HG02840 (cell line): ENCODE data around the gene TEDC2.

ENCODE experiments used
- ATAC-seq: cut with Tn5 transposase; IDR thresholded peaks from one replicate; pipeline ENCODE4 v1.9.1; 2021; ENCODE audit warnings: mild to moderate bottlenecking, moderate library complexity, moderate number of reproducible peaks; ENCODE audit not compliant: unreplicated experiment, low FRiP score

Gene TEDC2

DNA sequence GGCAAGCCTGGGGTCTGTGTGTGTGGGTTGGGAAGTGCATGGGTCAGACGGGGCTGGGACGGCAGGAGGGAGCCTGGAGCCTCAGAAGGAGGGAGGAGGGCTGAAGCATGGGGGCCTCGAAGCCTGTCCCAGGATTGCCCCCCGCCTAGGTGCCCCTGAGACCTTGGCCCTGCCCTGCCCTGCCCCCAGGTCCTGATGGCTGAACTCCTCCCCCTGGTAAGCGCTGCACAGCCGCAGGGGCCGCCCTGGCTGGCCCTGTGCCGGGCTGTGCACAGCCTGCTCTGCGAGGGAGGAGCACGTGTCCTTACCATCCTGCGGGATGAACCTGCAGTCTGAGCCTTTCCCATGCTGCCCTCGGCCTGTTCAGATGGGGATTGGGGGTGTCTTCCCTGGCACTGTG lies 4.4 kb downstream of the TEDC2 start:
- no peak for ATAC-seq

DNA sequence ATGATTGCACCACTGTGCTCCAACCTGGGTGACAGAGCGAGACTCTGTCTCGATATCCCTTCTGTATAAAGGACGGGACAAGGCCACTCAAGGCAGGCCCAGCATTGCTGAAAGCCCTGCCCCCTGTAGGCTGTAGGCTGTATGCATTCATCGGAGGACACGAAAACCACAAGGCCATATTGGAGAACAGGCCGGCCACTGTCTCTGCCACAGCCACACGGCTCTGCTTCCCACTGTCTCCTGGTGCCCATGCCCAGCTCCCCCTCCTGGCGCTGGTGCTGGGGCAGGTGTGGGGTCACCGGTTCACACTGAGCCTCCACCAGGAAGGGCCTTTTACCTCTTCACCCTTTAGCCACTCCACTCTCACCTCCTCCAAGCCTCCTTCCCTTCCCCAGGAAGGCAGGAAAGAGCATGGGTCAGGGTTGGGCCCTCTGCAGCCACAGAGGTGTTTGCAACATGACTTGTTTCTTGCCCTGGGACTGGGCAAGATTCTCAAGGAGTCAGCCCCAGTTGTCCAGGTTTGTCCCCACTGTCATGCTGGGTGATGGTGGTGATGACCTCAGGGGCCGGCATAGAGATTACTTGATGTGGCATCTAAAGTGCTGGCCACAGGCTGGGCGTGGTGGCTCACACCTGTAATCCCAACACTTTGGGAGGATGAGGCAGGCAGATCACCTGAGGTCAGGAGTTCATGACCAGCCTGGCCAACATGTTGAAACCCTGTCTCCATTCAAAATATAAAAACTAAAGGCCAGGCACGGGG lies 5.9 kb downstream of the TEDC2 start:
- ATAC-seq, result no peak

- ATAC-seq, result no peak
Measured at GRCh38 chr16:2466667-2467527, 7.0 kb downstream of the TEDC2 start.

DNA sequence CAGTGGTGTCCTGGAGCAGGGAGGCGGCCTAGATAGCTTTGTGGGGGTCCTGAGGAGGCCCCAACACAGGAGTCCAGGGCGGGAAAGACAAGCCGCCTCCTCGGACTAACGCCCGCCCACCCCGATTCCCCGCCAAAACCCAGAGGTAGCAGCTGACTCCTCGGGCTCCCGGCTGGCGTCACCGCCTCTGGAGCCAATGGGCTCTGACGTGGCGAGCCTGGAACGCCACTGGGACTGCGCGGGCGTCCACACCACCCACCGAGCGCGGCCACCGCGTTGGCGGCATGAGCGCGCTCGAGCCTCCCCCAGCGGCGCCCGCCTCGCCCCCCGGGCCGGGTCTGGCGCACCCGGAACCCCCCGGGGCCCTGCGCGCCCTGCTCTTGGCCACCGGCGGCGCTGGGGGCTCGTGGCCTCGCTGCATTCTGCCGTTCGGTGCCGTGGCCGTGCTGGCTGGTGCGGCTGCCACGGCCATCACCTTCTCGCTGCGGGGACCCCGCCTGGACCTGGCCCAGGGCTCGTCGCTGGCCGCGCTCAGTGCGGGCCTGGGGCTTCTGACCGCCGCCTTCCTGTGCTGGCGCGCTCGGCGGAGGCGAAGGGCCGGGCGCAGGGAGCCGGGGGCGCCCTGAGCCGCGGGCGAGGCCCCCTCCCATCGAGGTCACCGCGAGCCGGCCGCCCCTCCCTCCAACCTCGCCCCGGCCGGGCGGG lies 7.8 kb downstream of the TEDC2 start:
- ATAC-seq, result no peak

GRCh38 chr16:2468233-2468724 lies 8.4 kb downstream of the TEDC2 start:
- ATAC-seq, result no peak

- no peak for ATAC-seq
Measured at GRCh38 chr16:2468725-2469398, 9.0 kb downstream of the TEDC2 start.

DNA sequence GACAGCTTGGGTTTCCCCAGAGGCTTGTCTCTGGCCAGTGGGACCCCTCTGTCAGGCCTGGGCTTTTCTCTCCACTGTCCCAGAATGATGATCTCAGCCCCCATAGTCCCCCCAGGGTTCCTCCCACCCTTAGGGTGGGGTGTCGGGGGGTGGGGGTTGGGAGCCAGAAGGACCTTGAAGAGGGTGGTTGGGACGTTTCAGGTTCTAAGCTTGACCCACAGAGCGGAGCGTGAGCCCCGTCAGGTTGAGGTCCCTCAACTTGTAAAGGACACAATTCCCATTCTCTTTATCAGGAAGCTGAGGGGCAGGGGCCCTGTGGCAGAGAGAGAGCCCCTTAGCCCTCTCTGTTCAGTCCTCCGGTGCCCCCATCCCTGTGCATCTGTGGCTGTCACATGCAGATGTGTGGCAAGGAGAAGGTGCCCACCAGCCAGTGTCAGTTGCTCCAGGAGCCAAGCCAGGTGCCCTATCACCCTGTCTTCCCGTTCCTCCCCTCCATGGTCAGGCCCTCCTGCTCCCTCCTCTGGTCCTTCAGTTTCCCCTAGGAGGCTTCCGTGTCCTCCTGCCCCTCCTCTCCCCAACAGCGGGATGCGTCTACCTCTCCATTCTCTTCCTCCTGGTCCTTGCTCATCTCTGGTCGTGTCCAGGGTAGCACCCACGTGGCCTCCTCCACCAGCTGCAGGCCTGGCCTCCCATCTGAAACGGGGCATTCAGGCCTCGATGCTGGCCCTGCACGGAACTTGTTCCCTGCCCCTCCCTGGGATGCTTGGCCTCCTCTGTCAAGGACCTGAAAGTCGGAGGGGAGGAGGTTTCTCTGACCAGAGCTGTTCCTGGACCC lies 9.7 kb downstream of the TEDC2 start:
- no peak for ATAC-seq

DNA sequence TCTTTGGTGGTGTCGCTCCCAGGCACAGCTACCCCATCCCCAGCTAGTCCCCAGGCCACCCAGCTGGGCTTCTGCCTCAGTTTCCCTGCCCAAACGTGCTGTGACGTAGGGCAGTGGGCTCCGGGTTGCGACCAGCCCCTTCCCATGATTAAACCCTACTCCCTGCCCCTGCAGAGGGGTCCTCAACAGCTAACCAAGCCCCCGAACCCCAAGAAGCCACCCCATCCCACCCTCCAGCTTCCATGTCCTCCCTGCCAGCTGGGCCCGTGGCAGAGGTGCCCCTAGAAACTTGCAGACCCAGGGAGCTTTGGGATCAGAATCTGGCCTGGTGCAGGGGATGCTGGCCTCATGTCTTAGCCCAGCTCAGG lies 10.3 kb downstream of the TEDC2 start:
- no peak for ATAC-seq

GRCh38 chr16:2470603-2471015 lies 10.7 kb downstream of the TEDC2 start:
- ATAC-seq, result no peak

DNA sequence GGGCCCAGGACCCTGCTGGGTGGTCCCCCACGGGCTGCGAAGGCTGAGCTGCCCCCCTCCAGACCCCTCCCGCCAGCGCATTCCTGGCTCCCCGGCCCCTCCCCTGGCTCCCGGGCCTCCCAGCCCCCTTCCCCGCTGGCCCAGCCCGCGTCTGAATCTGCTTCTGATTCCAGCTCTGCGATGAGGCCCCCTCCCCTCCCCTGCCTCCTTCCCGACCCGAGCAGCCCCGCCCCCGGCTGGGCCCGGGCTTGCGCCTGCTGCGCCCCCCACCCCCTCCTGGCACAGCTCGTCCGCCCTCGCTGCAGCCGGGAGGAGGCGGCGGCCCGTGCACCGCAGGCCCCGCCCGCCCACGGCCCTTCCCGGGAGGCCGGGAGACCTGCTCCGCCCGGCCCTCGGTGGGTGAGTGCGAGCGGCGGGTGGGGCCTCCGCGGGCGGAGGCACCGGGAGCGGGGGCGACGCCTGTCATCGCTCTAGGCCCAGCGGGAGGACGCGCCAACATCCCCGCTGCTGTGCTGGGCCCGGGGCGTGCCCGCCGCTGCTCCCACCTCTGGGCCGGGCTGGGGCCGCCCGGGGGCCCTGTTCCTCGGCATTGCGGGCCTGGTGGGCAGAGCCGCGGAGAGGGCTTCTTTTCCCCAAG lies 11.2 kb downstream of the TEDC2 start, which contains the start of gene NTN3:
Gene NTN3 (plus strand): TSS at position 282 of the 637 bp plus-strand sequence. CDS start 405 bp downstream, outside the sequence.
- no peak for ATAC-seq

DNA sequence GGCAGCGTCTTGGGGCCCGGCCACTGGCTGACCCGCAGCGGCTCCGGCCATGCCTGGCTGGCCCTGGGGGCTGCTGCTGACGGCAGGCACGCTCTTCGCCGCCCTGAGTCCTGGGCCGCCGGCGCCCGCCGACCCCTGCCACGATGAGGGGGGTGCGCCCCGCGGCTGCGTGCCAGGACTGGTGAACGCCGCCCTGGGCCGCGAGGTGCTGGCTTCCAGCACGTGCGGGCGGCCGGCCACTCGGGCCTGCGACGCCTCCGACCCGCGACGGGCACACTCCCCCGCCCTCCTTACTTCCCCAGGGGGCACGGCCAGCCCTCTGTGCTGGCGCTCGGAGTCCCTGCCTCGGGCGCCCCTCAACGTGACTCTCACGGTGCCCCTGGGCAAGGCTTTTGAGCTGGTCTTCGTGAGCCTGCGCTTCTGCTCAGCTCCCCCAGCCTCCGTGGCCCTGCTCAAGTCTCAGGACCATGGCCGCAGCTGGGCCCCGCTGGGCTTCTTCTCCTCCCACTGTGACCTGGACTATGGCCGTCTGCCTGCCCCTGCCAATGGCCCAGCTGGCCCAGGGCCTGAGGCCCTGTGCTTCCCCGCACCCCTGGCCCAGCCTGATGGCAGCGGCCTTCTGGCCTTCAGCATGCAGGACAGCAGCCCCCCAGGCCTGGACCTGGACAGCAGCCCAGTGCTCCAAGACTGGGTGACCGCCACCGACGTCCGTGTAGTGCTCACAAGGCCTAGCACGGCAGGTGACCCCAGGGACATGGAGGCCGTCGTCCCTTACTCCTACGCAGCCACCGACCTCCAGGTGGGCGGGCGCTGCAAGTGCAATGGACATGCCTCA lies 12.0 kb downstream of the TEDC2 start:
- no peak for ATAC-seq

DNA sequence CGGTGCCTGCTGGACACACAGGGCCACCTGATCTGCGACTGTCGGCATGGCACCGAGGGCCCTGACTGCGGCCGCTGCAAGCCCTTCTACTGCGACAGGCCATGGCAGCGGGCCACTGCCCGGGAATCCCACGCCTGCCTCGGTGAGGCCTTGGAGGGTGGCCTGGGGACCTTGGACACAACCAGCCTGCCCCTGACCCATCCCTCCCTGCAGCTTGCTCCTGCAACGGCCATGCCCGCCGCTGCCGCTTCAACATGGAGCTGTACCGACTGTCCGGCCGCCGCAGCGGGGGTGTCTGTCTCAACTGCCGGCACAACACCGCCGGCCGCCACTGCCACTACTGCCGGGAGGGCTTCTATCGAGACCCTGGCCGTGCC lies 12.6 kb downstream of the TEDC2 start:
- no peak for ATAC-seq

GRCh38 chr16:2472885-2473445 lies 13.1 kb downstream of the TEDC2 start:
- no peak for ATAC-seq

DNA sequence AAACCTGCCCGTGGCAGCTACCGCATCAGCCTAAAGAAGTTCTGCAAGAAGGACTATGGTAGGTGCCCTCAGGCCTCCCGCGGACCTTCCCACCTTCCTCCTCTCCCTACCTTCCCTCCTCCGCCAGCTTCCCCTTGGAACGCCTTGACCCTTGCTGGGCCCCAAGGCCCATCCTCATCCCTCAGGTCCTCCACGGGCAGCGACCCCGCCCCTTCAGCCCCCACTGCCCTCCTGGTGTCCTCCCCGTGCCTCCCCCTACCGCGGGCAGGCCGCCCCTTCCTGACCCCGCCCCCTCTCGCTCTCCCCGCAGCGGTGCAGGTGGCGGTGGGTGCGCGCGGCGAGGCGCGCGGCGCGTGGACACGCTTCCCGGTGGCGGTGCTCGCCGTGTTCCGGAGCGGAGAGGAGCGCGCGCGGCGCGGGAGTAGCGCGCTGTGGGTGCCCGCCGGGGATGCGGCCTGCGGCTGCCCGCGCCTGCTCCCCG lies 13.6 kb downstream of the TEDC2 start:
- no peak for ATAC-seq

DNA sequence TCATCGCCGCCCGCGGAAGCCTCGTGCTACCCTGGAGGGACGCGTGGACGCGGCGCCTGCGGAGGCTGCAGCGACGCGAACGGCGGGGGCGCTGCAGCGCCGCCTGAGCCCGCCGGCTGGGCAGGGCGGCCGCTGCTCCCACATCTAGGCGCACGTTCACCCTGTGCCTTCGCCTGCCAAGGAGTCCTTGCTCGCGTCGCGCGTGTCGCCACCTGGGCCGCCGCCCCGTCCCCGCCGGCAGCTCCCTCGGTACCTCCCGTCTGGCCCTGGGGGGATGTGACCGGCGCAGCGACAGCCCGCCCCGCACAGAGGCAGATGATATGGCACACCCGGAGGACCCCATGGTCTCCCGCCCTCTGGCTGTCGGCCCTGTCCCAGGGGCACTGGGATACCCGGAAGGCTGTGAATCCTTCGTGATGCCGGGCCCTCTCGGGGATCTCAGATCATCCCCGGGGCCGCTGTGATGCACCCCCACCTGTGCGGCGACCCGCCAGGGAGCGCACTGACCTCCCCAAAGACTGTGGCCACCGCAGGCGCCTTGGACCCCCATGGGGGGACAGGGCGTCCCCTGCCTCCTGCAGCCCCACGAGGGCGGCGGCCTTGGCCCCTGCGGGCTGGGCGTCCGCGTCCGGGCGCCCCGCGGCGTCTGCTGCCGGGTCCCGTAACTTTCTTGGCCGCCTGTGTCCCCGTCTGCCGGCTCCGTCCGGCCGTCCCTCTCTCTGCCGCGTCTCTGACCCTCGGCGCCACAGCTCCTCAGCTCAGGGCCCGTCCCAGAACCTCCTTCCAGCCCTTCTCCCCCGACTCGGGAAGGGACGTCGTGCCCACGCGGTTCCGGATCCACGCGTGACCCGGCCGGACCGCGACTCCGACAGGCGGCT lies 14.3 kb downstream of the TEDC2 start:
- peak; percentile 27 for ATAC-seq

DNA sequence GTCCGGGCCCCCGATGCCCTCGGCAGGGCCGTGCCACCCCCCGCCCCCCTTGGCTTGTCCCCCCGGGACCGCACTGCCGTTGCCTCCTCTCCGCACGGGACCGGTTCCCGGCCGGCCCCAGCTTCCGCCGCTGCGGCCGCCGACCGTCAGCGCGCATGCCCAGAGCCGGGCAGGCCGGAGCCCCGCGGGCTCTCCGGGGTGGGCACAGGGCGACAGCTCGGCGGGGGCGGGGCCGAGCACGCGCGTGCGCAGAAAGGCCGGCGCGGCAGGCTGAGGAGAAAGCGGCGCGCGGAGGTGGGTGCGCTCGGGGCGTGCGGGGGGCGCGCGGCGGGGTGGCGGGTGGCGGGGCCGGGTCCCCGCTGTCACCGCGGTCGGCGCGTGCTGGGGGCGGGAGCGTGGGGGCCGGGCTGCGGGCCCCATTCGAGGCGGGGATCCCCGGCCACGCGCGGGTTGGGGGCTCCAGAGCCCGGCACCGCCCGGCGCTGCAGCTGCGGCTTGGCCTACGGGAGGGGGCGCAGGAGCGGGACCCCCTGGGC lies 15.0 kb downstream of the TEDC2 start, which contains the start of gene TBC1D24:
Gene TBC1D24 (plus strand): TSS at position 251 of the 536 bp plus-strand sequence. CDS start 21,022 bp downstream, outside the sequence.
- peak; percentile 67 for ATAC-seq
